Caki2 (cell line): Measurements from ENCODE around the gene KRT79. TPM values are rescaled to one million over a fixed set of nuclear protein-coding genes. Genes with fewer than 3 reads are reported as not detected.
"Not testable (repeated sequence)": the region's sequence is repeated elsewhere in the genome, so short reads cannot be mapped to it uniquely, and the experiment has no call there.

Experiments
- DNase-seq: peaks from one replicate; pipeline ENCODE4 v3.0.0-alpha.2; 2015; ENCODE audit warnings: low read depth
- in situ Hi-C: cut with HindIII; loops from 2 replicates; pipeline ENCODE4 v1.10.0; 2016; ENCODE audit warnings: low sequenced_read_pairs, low pct_unique_long_range_greater_than_20kb, mixed read lengths
- total RNA-seq: library from RNA; depleted of rRNA; stranded (reverse); fragments of >200 nt; shearing (Covaris generic); gene quantifications from 2 replicates; pipeline ENCODE4 v1.2.3, GENCODE V29; 2014; ENCODE audit warnings: low replicate concordance

KRT79 gene
- total RNA-seq, 1 experiment from 2014 or later = not detected

- peak; percentile 23 for DNase-seq
- in situ Hi-C loops = no loop called here
Observed at GRCh38 chr12:52799505-52800211, 34.5 kb downstream of the KRT79 start.

DNA sequence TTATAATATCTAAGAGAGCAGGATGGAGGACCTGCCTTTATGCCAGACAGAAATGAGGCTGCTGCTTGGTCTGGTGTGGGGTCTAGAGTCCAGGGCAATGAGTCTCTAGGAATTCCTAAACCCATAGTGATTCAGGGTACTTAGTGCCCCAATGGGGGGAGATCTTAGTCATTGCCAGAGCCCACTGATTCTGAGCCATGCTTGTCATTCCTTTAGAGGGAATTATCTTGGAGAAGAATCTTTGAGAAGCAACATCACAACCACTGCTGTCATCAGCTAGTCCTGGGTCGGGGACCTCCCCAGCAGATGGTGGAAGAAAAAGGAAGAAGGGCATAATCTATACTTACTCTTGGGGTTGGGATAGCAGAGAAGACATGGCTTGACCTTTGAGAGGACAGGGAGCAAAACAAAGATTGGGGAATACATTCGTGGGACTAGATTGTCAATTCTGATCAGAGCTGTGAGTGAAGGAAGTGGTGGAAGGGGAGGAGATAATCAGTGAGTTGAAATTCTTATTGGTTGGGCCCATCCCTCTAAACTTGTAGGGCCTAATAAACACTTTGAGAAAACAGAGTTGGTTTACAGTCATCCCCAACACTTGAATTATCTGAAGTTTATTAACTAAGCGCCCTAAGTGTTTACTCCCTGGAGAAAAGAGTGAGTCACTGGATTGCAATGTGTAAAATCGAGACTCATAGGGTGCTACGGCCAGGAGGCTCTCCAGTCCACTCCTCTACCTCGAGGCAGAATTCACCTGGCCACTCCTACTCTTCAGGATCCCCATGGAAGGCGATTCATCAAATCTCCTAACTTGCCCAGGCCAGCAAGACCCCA, 35.2 kb downstream of the KRT79 start:
- peak; percentile 87 for DNase-seq
- in situ Hi-C loops = no loop called here

GRCh38 chr12:52798003-52798670, 36.0 kb downstream of the KRT79 start:
- in situ Hi-C loops = no loop called here
- peak; percentile 67 for DNase-seq

DNA sequence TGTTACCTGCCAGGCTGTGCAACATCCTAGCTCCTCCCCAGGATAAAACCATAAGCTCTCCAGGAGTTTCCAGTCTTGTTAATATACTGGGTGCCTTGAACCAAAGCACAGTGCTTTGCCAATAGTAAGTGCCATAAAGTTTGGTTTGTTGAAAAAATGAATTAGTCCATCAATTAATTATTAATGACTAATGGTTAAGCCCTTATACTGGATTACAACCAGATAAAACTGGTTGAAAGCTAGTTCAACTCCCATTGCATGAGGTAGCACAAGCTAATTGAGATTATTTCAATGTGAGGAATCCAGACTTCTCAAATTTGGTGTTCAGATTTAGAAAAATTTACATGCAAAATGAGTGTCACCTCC, 36.6 kb downstream of the KRT79 start:
- DNase-seq = no peak
- in situ Hi-C loops = no loop called here

DNA sequence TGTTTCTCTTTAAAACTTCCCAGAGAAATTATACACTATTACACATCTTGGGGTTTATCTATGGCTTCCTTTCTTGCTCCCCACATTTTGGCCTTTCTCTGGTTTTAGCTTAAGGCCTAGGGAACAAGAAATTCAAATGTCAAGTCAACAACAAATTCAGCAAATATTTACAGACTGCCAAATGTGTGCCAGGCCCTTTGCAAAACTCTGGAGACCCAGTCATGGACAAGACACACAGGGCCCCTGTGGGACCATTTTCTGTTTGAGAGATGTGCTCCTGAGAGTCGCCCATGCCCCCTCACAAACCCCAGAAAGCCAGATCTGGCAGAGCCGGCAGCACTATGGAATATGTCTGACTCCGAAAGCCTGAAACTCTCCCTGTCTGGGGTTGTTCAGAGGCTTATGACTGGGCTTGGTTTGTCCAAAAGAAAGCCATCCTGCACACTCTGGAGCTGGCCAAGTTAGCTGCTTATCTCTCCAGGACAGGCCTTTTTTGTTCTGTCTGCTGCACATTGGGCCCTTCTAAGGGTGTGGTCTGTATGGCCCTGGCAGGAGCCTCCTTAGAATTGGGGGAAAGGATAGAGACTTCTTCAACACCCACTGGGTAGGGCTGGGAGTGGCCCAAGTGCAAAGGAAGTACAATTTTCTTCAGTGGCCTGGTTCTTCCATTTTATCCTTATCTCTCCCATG, 37.1 kb downstream of the KRT79 start:
- DNase-seq = no peak
- in situ Hi-C loops = no loop called here

DNA sequence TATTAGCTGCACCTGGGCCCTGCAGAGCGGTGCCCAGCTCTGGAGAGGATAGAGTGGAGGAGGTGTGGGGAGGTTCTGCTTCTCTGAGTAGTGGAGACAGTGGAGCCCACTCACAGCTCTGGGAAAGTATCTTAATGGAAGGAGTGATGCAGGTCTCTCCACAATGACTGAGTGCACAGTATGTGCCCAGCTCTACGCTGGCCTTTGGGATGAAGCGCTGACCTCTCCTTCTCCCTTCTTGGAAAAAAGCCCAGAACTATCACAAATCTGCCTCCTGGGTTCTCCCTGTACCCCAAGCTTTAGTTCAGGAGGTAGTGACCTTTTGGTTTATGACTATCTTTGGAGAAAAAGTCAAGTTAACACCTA, 37.7 kb downstream of the KRT79 start:
- DNase-seq = no peak
- in situ Hi-C loops = no loop called here

DNA sequence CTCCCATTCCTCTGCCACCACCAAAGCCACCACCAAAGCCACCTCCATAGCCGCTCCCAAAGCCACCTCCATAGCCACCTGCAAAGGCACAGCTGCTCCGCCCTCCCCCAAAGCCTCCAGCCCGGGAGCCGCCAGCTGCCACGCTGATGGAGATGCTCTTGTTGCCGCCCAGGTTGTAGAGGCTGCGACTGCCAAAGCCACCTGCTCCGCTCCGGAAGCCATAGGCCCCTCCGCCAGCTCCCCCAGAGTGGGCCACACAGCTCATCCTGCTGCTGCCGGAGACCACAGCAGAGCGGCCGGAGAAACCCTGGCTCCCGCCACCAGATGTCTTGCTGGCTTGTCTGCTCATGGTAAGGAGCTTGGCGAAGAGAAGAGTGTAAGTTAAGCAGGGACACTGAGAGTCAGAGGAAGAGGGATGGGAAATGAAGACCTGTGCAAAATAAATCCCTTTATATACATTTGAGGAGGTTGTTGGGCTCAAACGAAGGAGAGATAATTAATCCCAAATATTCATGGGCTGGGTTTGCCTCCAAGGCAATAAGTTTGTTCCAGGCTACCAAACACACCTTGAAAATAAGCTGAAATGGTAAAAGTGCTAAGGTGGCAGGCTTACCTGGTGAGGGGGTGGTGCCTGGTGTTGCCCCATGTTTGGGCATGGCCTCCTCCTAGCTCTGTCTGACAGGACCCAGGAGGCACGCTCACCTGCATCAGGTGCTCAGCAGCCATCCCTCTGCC, 38.2 kb downstream of the KRT79 start, which contains the start of gene KRT3:
TSS of gene KRT3 (minus strand) at position 424 of the 735 bp plus-strand sequence. CDS start at position 349, 75 bp downstream.
- in situ Hi-C loops = no loop called here

DNA sequence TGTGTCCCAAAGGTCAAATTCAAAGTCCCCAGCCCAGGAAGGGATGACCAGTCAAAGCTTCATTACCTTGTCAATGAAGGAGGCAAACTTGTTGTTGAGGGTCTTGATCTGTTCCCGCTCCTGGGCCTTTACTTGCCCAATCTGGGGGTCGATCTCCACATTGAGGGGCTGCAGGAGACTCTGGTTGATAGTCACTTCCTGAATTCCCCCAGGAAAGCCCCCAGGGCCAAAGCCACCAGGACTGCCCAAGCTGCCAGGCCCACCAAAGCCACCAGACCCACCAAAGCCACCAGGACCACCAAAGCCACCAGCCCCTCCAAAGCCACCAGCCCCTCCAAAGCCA, 38.8 kb downstream of the KRT79 start:
- in situ Hi-C loops, DNase-seq: not testable (repeated sequence)

More for the DNA sequence above, 38.2 kb downstream of the KRT79 start, which contains the start of gene KRT3:
- DNase-seq = no peak

DNA sequence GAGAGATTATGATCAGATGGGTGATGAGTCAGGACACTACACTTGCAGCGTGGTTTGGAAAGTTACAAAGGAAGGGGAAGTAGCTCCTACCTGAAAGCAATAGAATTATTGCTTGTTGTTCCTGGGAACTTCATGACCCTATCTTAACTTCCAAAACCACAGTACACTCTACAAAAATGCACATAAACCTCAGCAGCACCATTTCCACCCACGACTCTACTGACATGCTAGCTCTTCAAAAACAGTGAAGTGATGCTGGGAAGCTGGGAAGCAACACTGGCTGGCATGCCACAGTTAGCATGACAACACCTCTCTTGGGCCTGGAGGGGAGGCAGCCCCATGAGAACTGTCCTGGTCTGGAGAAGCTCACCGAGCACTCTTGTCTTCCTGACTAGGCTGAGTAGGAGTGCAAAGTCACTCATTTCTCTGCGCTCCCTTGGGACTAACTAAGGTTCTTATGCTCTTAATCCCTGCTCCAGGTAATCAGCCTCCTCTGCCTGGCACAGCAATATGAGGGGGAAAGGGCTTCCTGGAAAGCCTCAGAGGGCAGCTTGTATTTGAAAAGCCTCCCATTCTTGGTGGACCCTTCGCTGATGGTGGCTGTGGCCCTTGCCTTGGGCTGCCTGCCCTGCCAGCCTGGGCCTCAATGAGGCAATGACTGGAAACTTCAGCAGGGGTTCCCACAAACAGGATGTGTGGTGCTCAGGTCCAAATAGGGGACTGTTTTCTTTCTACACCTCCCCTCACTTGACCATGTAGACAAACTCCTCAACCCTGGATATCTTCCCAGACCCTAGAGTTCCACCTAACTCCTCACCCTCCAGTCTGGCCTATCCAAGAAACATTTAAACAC, 39.4 kb downstream of the KRT79 start:
- in situ Hi-C loops = no loop called here
- DNase-seq = peak; percentile 47

- in situ Hi-C loops = no loop called here
- no peak for DNase-seq
Observed at GRCh38 chr12:52792185-52793029, 41.7 kb downstream of the KRT79 start.

DNA sequence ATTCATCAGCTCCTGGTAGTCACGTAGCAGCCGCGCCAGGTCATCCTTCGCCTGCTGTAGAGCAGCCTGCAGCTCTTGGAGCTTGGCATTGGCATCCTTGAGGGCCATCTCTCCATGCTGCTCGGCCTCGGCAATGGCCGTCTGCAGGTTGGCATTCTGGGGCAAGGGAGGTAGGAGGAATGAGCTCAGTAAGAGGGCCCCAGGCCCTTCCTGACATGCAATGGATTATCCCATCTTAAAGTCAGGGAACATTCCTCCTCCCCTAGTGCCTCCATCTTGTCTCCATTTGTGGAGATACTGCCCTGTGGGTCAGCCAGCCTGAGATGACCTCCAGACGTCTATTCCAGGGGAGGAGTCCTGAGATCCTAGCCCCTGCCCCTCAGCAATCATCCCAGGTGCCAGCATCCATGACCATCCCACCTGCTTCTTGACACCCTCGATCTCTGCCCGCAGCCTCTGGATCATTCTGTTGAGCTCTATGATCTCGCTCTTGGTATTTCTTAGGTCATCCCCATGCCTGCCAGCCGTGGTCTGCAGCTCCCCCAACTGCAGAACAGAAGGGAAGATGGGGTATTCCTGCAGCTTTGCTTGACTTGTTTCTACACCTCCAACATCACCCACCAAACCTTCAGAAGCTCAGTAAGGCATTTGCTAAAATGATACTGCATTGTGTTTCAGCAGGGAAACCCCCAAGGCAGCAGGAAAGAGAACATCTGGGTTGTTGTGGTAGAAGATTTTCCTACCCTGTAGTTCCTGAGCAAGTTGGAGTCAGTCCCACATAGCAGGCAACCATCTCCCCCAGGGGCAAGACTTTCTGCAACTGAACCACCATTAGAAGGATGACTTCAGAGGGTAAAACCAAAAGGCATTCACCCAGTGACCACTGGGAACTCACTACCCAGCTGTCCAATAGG, 42.6 kb downstream of the KRT79 start:
- in situ Hi-C loops = no loop called here
- DNase-seq = no peak

DNA sequence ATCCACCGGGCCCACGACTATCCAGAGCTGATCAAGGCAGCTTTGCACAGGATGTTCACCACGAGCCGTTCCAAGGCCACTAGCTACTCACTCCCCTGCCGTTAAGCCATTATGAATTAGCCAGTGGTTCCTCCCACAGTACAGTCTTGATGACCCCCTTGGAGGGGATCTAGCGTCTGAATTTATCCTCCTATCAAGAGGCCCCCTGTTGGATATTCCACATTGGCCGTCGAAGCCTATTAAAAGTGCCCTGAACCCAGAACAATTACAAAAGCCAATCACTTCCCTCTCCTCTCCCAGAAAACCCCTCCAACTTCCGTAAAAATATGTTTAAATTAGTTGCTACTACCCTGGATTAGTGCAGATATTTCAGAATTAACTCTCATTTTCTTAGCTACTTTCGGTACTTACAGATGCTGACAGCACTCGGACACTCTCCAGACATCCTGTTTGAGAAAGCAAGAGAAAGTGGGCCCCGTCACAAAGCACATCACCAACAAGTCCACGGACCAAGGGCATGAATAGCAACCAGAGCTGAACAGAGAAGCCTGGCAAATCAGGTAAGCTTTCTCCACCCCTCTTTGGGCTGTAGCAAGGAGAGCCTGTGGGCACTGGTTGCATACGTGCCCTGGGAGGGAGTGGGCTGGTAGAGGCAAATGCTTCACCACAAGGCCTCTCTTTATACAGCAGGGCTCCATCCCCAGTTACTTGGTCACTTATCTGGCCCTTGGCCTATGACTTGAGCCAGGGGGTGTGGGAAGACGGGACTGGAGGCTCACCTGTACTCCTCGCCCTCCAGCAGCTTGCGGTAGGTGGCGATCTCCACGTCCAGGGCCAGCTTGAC, 43.5 kb downstream of the KRT79 start:
- in situ Hi-C loops = no loop called here
- DNase-seq = no peak

DNA sequence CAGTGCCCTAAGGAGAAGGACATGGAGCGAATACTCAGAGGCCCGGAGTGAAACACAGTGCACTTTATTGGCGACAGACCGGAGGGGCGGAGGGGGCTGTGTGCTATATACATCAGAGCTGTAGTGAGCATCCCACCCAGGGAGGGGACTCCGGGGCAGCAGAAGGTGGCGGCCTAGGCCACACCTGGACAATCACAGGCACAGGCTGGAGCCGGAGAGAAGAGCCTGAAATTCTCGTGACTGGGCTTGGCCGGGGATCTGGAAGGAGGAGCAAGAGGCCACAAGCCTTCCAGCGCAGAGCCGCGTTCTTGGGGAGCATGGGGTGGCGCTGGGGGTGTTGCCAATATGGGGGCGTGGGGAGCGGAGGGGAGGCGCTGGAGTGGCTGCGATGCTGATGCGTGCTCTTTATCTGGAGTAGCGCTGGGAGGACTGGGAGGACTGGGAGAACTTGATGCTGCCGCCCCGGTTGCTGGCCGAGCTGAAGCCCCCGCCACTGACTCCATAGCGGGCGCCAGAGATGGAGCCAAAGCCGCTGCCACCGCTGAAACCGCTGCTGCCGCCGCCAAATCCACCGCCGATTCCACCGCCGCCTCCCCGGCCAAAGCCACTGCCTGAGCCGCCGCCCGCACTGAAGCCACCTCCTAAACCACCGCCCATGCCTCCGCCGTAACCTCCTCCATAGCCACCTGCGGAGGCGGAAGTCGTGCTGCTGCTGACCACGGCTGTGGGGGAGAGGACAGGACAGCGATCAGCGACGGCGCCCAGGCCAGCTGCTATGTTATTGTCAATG, 44.3 kb downstream of the KRT79 start:
- in situ Hi-C loops = no loop called here

More for the DNA sequence above, 44.3 kb downstream of the KRT79 start:
- no peak for DNase-seq
